ENCODE data around the gene ZNF287.

ZNF287 gene

DNA sequence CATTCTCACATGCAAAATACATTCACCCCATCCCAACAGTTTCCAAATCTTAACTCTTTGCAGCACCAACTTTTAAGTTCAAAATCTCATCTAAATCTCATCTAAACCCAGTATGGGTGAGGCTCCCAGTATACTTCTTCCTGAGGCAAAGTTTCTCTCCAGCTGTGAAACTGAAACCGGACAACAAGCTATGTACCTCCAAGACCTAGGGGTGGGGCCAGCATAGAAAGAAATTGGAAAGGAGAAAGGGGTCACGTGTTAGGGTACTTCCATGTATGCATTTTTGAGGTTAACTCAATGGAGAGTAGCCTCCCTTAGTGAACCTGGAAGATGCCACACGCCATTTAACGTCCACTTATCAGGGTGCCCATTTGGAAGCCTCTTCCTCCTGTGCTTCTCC lies 53.1 kb downstream of the ZNF287 start:
- DNase-seq, result no peak

DNA sequence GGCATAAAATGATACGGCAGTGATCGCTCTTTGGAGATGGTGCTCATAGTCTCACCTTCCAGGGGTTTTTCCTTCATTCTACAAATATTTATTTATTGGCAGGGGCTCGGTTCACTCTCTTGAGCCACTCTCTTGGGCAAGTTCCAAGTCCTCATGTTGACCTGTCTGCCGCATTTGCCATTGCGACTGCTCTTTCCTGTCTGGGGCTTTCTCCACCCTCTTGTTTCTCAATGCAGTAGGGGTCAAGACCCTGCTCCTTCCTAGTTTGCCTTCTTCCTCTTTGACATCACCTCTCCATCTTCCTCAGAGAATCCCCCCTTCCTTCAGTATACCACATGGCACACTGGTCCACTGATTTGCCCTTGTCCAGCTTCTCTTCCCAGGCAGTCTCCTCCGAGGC lies 55.1 kb downstream of the ZNF287 start:
- DNase-seq, result no peak

DNA sequence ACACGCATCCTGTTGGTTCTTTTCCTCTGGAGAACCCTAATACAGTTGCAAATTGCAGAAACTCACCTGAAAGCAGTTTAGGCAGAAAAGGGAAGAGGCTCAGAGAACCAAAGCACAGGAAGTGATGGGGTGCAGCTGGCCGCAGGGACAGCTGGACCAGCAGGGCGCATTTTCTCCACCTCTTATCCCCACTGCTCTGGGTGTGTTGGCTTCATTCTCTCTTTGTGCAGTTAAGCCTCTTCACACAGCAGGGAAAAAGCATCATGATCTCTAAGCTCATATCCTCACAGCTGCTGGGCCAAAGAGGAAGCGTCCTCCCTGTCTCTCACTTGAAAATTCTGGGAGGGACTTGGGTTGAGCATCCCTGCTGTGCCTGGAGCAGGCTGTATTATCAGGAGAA lies 57.0 kb downstream of the ZNF287 start:
- DNase-seq, result no peak

DNA sequence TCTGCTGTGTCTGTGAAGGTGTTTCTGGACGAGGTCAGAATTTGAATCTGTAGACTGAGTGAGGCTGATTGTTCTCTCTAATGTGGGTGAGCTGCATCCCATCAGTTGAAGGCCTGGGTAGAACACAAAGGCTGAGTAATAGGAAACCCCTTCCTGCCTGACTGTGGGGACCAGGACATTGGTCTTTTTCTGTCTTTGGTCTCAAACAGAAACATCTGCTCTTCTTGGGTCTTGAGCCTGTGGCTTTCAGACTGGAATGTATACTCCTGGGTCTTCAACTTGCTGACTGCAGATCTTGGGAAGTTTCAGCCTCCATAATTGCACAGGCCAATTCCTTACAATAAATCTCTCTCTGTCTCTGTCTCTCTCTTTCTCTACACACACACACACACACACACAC lies 57.4 kb downstream of the ZNF287 start:
- DNase-seq, result no peak

DNA sequence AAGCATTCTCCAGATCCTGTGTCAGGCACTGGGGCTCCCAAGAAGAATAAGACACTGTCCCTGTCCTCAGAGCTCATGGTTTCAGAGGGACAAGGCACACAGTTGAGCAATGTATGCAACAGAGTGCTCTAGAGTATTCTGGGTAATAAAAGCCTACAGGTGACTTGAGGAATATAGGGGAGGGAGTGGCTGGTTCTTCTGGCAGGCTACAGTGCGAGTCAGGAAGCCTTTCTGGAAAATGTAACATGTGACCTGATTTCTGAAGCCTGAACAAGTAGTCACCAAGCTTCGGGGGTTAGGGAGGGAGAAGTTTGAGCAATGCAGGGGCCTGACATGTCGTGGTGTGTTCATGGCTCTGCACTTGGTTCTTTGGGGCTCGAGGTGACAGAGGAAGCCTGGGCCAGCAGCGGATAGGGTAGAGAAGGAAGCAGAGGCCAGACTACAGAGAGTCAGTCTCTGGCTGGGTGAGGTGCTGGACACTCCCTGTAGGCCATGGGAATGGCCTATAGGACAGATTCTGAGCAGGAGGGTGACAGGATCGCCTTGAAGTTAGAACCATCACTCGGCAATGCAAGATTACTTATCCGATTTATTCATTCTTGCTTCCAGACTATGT lies 61.0 kb downstream of the ZNF287 start:
- DNase-seq, result no peak

DNA sequence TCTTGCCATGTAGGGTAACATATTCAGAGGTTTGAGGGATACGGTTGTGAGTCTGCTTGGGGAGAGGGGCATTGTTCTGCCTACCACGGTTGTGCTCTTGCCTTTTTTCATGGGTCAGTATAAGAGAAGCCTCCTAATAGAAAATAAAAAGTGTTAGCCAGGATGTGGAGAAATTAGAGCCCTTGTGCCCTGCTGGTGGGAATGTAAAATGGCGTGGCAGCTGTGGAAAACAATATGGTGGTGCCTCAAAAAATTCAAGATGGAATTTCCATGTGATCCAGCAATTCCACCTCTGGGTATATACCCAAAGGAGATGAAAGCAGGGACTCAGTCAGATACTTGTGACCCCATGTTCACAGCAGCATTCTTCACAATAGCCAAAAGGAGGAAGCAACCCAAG lies 62.8 kb downstream of the ZNF287 start:
- no peak for DNase-seq

DNA sequence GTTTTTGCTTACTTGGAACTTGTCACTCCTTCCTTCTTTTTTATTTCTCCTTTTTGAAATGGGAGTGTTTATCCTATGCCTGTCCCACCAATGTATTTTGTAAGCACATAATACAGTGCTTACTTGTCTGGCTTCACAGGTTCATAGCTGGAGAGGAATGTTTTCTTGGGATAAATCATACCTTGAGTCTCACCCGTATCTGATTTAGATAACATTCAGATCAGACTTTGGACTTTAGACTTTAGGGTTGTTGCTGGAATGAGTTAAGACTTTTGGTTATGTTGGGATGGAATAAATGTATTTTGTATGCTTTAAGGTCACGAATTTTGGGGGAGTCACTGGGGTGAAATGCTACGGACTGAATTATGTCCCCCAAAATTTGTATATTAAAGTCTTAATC lies 64.0 kb downstream of the ZNF287 start:
- no peak for DNase-seq
